GM13977 (cell line): ENCODE measurements around the gene NOVA1.

ENCODE experiments used
- DNase-seq: peaks from one replicate; pipeline ENCODE4 v3.0.0; 2012; ENCODE audit warnings: low spot score
- CTCF ChIP-seq: IDR thresholded peaks from 2 replicates; pipeline ENCODE4 v1.5.1; 2012; ENCODE audit warnings: mild to moderate bottlenecking, control low read depth; ENCODE audit not compliant: insufficient read depth; ENCODE audit errors: extremely low read depth, missing control alignments
- in situ Hi-C: fragments of 300-500 bp; cut with MboI; formaldehyde crosslinking; loops from one replicate; pipeline ENCODE4 v1.12.0; 2022; ENCODE audit warnings: low sequenced_read_pairs, low pct_unique_long_range_greater_than_20kb, mixed read lengths, inconsistent platforms; ENCODE audit not compliant: unreplicated experiment

The NOVA1 gene

GRCh38 chr14:26484562-26484961 is 113.3 kb downstream of the NOVA1 start:
- DNase-seq: no peak
- in situ Hi-C loops: no loop called here
- no peak for TF ChIP-seq CTCF

- no peak for TF ChIP-seq CTCF
- in situ Hi-C loops: no loop called here
- DNase-seq: no peak
These were observed 118.9 kb downstream of the NOVA1 start for GRCh38 chr14:26478967-26479366.

GRCh38 chr14:26466862-26467261 is 131.0 kb downstream of the NOVA1 start:
- TF ChIP-seq CTCF: no peak
- no peak for DNase-seq
- in situ Hi-C loops: no loop called here

- in situ Hi-C loops: no loop called here
- no peak for DNase-seq
- TF ChIP-seq CTCF: no peak
These were observed 134.7 kb downstream of the NOVA1 start for GRCh38 chr14:26463136-26463535.

- in situ Hi-C loops: no loop called here
- DNase-seq: no peak
- TF ChIP-seq CTCF: no peak
These were observed 143.7 kb downstream of the NOVA1 start for GRCh38 chr14:26454105-26454504.

GRCh38 chr14:26448181-26448855 is 149.5 kb downstream of the NOVA1 start:
- in situ Hi-C loops: no loop called here
- TF ChIP-seq CTCF: no peak
- no peak for DNase-seq
